ENCODE data around the gene DISC1. TPM values are rescaled to one million over a fixed set of nuclear protein-coding genes. Genes with fewer than 3 reads are reported as not detected.
"Not testable (repeated sequence)": the region's sequence is repeated elsewhere in the genome, so short reads cannot be mapped to it uniquely, and the experiment has no call there.

The DISC1 gene
- total RNA-seq, 2 experiments from 2014 or later: 1.9 to 3.8 TPM

DNA sequence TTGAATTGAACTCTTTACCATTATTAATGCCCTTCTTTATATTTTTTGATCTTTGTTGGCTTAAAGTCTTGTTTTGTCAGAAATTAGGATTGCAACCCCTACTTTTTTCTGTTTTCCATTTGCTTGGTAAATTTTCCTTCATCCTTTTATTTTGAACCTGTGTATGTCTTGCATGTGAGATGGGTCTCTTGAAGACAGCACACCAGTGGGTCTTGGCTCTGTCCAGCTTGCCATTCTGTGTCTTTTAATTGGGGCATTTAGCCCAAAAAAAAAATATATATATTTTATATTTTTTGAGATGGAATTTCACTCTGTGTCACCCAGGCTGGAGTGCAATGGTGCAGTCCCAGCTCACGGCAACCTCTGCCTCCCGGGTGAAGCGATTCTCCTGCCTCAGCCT lies 33.6 kb downstream of the DISC1 start:
- peaks cover 4% of the 10 kb centered on the region for H3K36me3 Mint-ChIP-seq (ENCODE audit: low read depth)
- peaks cover 11% of the 10 kb centered on the region for H3K9me3 Mint-ChIP-seq (ENCODE audit: low read depth)
- ATAC-seq (no peak), DNase-seq (no peak)
- H3K4me3 Mint-ChIP-seq: no peak overlapping the region
- POLR2A ChIA-PET: no interaction called here
- intact Hi-C loops (cut with DNase I, micrococcal nuclease): no loop called here
- H3K27ac Mint-ChIP-seq: no peak overlapping the region
- peaks cover 14% of the 10 kb centered on the region for H3K4me1 Mint-ChIP-seq
- H3K27me3 Mint-ChIP-seq: no peaks in the 10 kb centered on the region
- CTCF ChIA-PET: no interaction called here

- peaks cover 15% of the 10 kb centered on the region for H3K4me1 Mint-ChIP-seq
- intact Hi-C loops (cut with DNase I, micrococcal nuclease): no loop called here
- peaks cover 6% of the 10 kb centered on the region for H3K36me3 Mint-ChIP-seq (ENCODE audit: low read depth)
- peaks cover 9% of the 10 kb centered on the region for H3K9me3 Mint-ChIP-seq (ENCODE audit: low read depth)
- DNase-seq (no peak), ATAC-seq (no peak)
- H3K27me3 Mint-ChIP-seq: no peaks in the 10 kb centered on the region
- no peak overlapping the region for H3K4me3 Mint-ChIP-seq
- no peak overlapping the region for H3K27ac Mint-ChIP-seq
- ChIA-PET CTCF (interaction anchor here (1.1 kb wide), 1 partner anchor 94 kb away, joined by 3 read pairs; no protein-coding TSS in a partner anchor), POLR2A (interaction anchor here (0.6 kb wide), 1 partner anchor 1142 kb away, joined by 3 read pairs; the partner anchor contains the start of gene MAP10)
Observed at GRCh38 chr1:231663211-231663792, 36.7 kb downstream of the DISC1 start.

DNA sequence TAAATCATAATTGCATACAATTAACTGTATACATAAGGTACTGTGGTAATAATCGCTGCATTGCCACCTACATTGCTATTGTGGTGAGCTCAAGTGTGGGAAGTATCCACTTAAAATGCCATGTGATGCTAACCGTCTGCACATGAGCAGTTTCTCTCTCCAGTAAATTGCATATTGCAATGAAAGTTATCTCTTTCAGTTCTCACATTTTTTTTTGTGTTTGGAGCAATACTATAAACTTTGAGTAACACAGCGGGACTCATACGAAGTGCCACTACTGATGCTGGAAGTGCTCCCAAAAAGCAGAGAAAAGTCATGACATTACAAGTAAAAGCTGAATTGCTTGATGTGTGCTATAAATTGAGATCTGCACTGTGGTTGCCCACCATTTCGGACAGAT lies 38.5 kb downstream of the DISC1 start:
- H3K4me1 Mint-ChIP-seq: peaks cover 4% of the 10 kb centered on the region
- ChIA-PET CTCF (no interaction called here), POLR2A (interaction anchor here (0.6 kb wide), 1 partner anchor 92 kb away, joined by 6 read pairs; no protein-coding TSS in a partner anchor)
- no peak for DNase-seq
- intact Hi-C loops (cut with DNase I, micrococcal nuclease): no loop called here
- H3K9me3 Mint-ChIP-seq (ENCODE audit: low read depth): peaks cover 22% of the 10 kb centered on the region
- ATAC-seq: no peak
- H3K36me3 Mint-ChIP-seq (ENCODE audit: low read depth): peaks cover 17% of the 10 kb centered on the region
- H3K27me3 Mint-ChIP-seq: no peaks in the 10 kb centered on the region
- H3K4me3 Mint-ChIP-seq: no peak overlapping the region
- no peak overlapping the region for H3K27ac Mint-ChIP-seq

DNA sequence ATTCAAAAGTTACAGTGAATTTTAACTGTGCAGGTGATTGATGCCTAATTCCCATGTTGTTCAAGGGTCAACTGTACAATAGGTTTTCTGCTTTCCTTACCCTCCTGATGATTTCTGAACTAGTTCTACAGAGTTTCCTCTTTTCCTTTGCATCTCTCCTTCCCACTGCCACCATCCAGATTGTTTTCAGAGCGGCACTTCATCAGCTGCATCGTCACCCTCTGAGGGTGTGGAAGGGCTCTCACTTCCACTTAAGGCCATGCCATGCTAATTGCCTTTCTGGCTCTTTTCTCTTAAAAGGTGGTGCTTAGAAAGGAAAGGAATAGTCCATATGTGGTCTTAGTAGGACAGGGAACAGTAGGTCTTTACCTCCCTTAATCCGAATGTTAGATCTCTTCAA lies 39.1 kb downstream of the DISC1 start:
- Mint-ChIP-seq H3K27ac (no peak overlapping the region), H3K4me3 (no peak overlapping the region), H3K4me1 (peaks cover 4% of the 10 kb centered on the region), H3K27me3 (no peaks in the 10 kb centered on the region), H3K36me3 (ENCODE audit: low read depth) (peaks cover 17% of the 10 kb centered on the region), H3K9me3 (ENCODE audit: low read depth) (peaks cover 23% of the 10 kb centered on the region)
- no peak for ATAC-seq
- DNase-seq: no peak
- CTCF ChIA-PET: no interaction called here
- intact Hi-C loops (cut with DNase I, micrococcal nuclease): no loop called here
- POLR2A ChIA-PET: no interaction called here

GRCh38 chr1:231666220-231666936 lies 39.8 kb downstream of the DISC1 start:
- Mint-ChIP-seq H3K27me3 (no peaks in the 10 kb centered on the region), H3K4me1 (peaks cover 4% of the 10 kb centered on the region), H3K9me3 (ENCODE audit: low read depth) (peaks cover 28% of the 10 kb centered on the region), H3K4me3 (no peak overlapping the region), H3K36me3 (ENCODE audit: low read depth) (peaks cover 18% of the 10 kb centered on the region), H3K27ac (no peak overlapping the region)
- POLR2A ChIA-PET: no interaction called here
- no peak for ATAC-seq
- no peak for DNase-seq
- intact Hi-C loops (cut with DNase I, micrococcal nuclease): no loop called here
- CTCF ChIA-PET: interaction anchor here (0.7 to 0.8 kb wide), 2 partner anchors 59 to 66 kb away, joined by 3 to 4 read pairs; no protein-coding TSS in a partner anchor

GRCh38 chr1:231666937-231667608 lies 40.5 kb downstream of the DISC1 start:
- Mint-ChIP-seq H3K36me3 (ENCODE audit: low read depth) (peaks cover 18% of the 10 kb centered on the region), H3K9me3 (ENCODE audit: low read depth) (peaks cover 28% of the 10 kb centered on the region), H3K27me3 (no peaks in the 10 kb centered on the region), H3K4me1 (peaks cover 8% of the 10 kb centered on the region), H3K27ac (no peak overlapping the region), H3K4me3 (no peak overlapping the region)
- ChIA-PET CTCF (interaction anchor here (0.6 to 1.1 kb wide), 4 partner anchors 16 to 88 kb away, joined by 3 to 5 read pairs (median 4); no protein-coding TSS in a partner anchor), POLR2A (no interaction called here)
- intact Hi-C loops (cut with DNase I, micrococcal nuclease): no loop called here
- DNase-seq (no peak), ATAC-seq (no peak)

- POLR2A ChIA-PET: no interaction called here
- CTCF ChIA-PET: interaction anchor here (0.8 to 1.1 kb wide), 3 partner anchors 14 to 17 kb away, joined by 3 to 5 read pairs (median 3); no protein-coding TSS in a partner anchor
- Mint-ChIP-seq H3K4me1 (peaks cover 14% of the 10 kb centered on the region), H3K27me3 (no peaks in the 10 kb centered on the region), H3K27ac (no peak overlapping the region), H3K36me3 (ENCODE audit: low read depth) (peaks cover 18% of the 10 kb centered on the region), H3K4me3 (no peak overlapping the region), H3K9me3 (ENCODE audit: low read depth) (peaks cover 25% of the 10 kb centered on the region)
- intact Hi-C loops (cut with DNase I, micrococcal nuclease): no loop called here
- no peak for DNase-seq
- ATAC-seq: no peak
Observed at GRCh38 chr1:231667896-231668506, 41.4 kb downstream of the DISC1 start.

DNA sequence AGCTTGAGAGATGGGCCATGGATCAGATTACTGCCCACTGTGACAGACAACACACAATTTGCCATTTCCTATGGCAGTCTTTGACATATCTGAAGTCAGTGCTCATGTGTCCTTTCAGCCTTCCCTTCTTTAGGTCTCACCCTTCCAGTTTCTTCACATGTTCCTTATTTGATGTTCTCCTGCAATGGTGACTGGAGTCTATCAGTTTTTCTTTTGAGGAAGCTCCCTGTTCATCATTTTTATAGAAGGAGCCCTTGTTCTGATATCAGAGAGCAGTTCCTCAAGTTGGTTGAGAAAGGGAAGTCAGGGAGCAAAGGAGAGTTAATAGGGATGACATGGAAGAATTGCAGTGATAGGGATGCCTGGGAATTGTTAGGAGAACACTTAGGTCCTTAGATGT lies 42.2 kb downstream of the DISC1 start:
- peaks cover 18% of the 10 kb centered on the region for H3K4me1 Mint-ChIP-seq
- ATAC-seq (no peak), DNase-seq (no peak)
- peaks cover 18% of the 10 kb centered on the region for H3K36me3 Mint-ChIP-seq (ENCODE audit: low read depth)
- intact Hi-C loops (cut with DNase I, micrococcal nuclease): no loop called here
- POLR2A ChIA-PET: no interaction called here
- H3K4me3 Mint-ChIP-seq: no peak overlapping the region
- H3K27me3 Mint-ChIP-seq: no peaks in the 10 kb centered on the region
- H3K27ac Mint-ChIP-seq: no peak overlapping the region
- CTCF ChIA-PET: no interaction called here
- H3K9me3 Mint-ChIP-seq (ENCODE audit: low read depth): peaks cover 23% of the 10 kb centered on the region

- ATAC-seq; H3K27me3 Mint-ChIP-seq; intact Hi-C loops (cut with DNase I, micrococcal nuclease); H3K4me3 Mint-ChIP-seq; DNase-seq; H3K27ac Mint-ChIP-seq; POLR2A ChIA-PET; CTCF ChIA-PET: not testable (repeated sequence)
- Mint-ChIP-seq H3K4me1 (peaks cover 27% of the 10 kb centered on the region), H3K36me3 (ENCODE audit: low read depth) (peaks cover 18% of the 10 kb centered on the region), H3K9me3 (ENCODE audit: low read depth) (peaks cover 21% of the 10 kb centered on the region)
Observed at GRCh38 chr1:231669864-231670621, 43.5 kb downstream of the DISC1 start.

DNA sequence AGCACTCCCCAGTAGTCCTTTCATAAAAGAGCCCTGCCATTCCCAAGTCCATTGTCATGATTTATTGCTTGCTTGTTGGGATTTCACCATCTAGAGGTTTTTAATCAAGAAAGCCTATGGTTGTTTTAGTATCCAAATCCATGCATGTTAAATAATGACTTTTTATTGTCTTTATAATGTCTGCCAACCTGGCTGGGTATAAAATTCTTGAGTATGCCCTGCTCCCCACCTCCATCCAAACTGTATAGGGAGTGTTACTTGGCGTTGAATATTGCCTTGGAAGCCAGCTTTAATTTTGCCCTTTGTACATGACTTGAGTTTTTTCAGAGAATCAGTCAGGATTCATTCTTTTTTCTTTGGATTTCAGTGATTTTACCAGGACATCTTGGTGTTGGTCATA lies 44.2 kb downstream of the DISC1 start:
- ChIA-PET POLR2A (no interaction called here), CTCF (interaction anchor here (0.6 to 0.7 kb wide), 2 partner anchors 50 to 487 kb away, joined by 3 read pairs; no protein-coding TSS in a partner anchor)
- H3K27me3 Mint-ChIP-seq: no peaks in the 10 kb centered on the region

GRCh38 chr1:231674575-231674974 lies 48.0 kb downstream of the DISC1 start:
- ATAC-seq (peak; percentile 47), DNase-seq (no peak)
- H3K9me3 Mint-ChIP-seq (ENCODE audit: low read depth): peaks cover 13% of the 10 kb centered on the region
- no peaks in the 10 kb centered on the region for H3K27me3 Mint-ChIP-seq
- no peak overlapping the region for H3K27ac Mint-ChIP-seq
- CTCF ChIA-PET: interaction anchor here (0.9 to 1.2 kb wide), 3 partner anchors 30 to 81 kb away, joined by 3 to 4 read pairs (median 3); no protein-coding TSS in a partner anchor
- intact Hi-C loops (cut with DNase I, micrococcal nuclease): no loop called here
- H3K4me1 Mint-ChIP-seq: peaks cover 25% of the 10 kb centered on the region
- H3K36me3 Mint-ChIP-seq (ENCODE audit: low read depth): peaks cover 10% of the 10 kb centered on the region
- POLR2A ChIA-PET: no interaction called here
- no peak overlapping the region for H3K4me3 Mint-ChIP-seq

More for the DNA sequence above, 44.2 kb downstream of the DISC1 start:
- Mint-ChIP-seq H3K4me3 (no peak overlapping the region), H3K9me3 (ENCODE audit: low read depth) (peaks cover 21% of the 10 kb centered on the region), H3K36me3 (ENCODE audit: low read depth) (peaks cover 18% of the 10 kb centered on the region), H3K27ac (no peak overlapping the region), H3K4me1 (peaks cover 30% of the 10 kb centered on the region)
- ATAC-seq: no peak
- intact Hi-C loops (cut with DNase I, micrococcal nuclease): no loop called here
- DNase-seq: no peak

Measured in activated CD4-positive, alpha-beta T cell treated with anti-CD3 and anti-CD28 coated beads for 36 hours (primary cell).